ENCODE data around the gene COL5A1.

Gene COL5A1

GRCh38 chr9:134864821-134865190 lies 223.2 kb downstream of the COL5A1 start:
- DNase-seq, result no peak

GRCh38 chr9:134867917-134868750 lies 226.5 kb downstream of the COL5A1 start:
- DNase-seq, result no peak

GRCh38 chr9:134868751-134869553 lies 227.3 kb downstream of the COL5A1 start:
- DNase-seq, result no peak

- DNase-seq, result no peak
Observed at GRCh38 chr9:134869554-134870300, 228.1 kb downstream of the COL5A1 start.

GRCh38 chr9:134870301-134870694 lies 228.7 kb downstream of the COL5A1 start:
- no peak for DNase-seq

- no peak for DNase-seq
Observed at GRCh38 chr9:134870746-134871662, 229.4 kb downstream of the COL5A1 start.

- DNase-seq, result no peak
Observed at GRCh38 chr9:134871697-134872340, 230.2 kb downstream of the COL5A1 start.

- DNase-seq, result no peak
Observed at GRCh38 chr9:134872482-134873231, 231.1 kb downstream of the COL5A1 start.

- DNase-seq, result no peak
Observed at GRCh38 chr9:134875371-134875770, 233.8 kb downstream of the COL5A1 start.

GRCh38 chr9:134877541-134877940 lies 235.9 kb downstream of the COL5A1 start:
- DNase-seq, result no peak

- no peak for DNase-seq
Observed at GRCh38 chr9:134879664-134880483, 238.3 kb downstream of the COL5A1 start.

GRCh38 chr9:134880484-134881312 lies 239.1 kb downstream of the COL5A1 start, which contains the start of gene FCN2:
Gene FCN2, plus strand, starts transcription at chr9:134880810. Its CDS starts 12 bp downstream, at chr9:134880822.
- DNase-seq, result no peak

- DNase-seq, result no peak
Observed at GRCh38 chr9:134881313-134881670, 239.7 kb downstream of the COL5A1 start.

- no peak for DNase-seq
Observed at GRCh38 chr9:134882204-134882785, 240.7 kb downstream of the COL5A1 start.

GRCh38 chr9:134883040-134883782 lies 241.6 kb downstream of the COL5A1 start:
- DNase-seq, result no peak

- DNase-seq, result no peak
Observed at GRCh38 chr9:134884492-134884891, 242.9 kb downstream of the COL5A1 start.

- no peak for DNase-seq
Observed at GRCh38 chr9:134885001-134885678, 243.5 kb downstream of the COL5A1 start.

Measured in NCI-H2081 treated with DMSO at 0.1 percent for 48 hours (cell line).